ENCODE data around the gene ZNF710. TPM values are rescaled to one million over a fixed set of nuclear protein-coding genes. Genes with fewer than 3 reads are reported as not detected.

ZNF710 gene
- total and polyA plus RNA-seq, 2 of the 13 experiments (the other 11 are each of a cell fraction or from before 2014, with no cell fraction given), result 4.7 to 20.6 TPM

DNA sequence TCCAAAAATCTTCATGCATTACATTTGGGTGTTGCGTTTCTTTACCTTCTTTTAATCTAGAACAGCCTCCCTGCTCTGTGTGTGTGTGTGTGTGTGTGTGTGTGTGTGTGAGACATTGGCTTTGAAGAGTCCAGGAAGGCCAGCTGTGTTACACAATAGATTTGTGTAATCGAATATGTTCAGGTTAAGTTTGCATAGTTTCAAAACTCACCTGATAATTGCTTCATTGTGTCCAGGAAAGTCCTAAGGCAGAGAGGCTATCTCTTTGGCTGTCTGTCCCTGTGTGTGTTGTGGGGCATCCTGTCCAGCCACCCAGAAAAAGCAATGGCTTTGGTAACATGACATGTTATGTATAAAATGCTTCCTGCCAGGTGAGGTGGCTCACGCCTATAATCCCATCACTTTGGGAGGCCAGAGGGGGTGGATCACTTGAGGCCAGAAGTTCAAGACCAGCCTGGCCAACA is 37.5 kb downstream of the ZNF710 start (continued):
- TF ChIP-seq ZNF788 (CRISPR knock-in tag; IDR thresholded peaks at IDR 0.05; ENCODE audit: borderline replicate concordance) (0 out of 2 replicates have a peak, but pooled peaks have one; percentile 66), JUN (CRISPR knock-in tag; IDR thresholded peaks at IDR 0.05) (peak; percentile 80), ATF1 (CRISPR knock-in tag; IDR thresholded peaks at IDR 0.05) (0 out of 2 replicates have a peak, but pooled peaks have one; percentile 35), TCF12 (IDR thresholded peaks at IDR 0.05) (no peak), TCF12 (CRISPR knock-in tag; IDR thresholded peaks at IDR 0.05) (peak; percentile 67; the same call in 1 of the 2 replicates), FOXA1 (IDR thresholded peaks at IDR 0.05) (no peak), FOXA1 (CRISPR knock-in tag; IDR thresholded peaks at IDR 0.05) (peak; percentile 64), ZMYM3 (CRISPR knock-in tag; IDR thresholded peaks at IDR 0.05) (peak; percentile 47; the same call in 1 of the 2 replicates), ZNF616 (CRISPR knock-in tag; IDR thresholded peaks at IDR 0.05; ENCODE audit: low read depth) (no peak), KDM1A (CRISPR knock-in tag; IDR thresholded peaks at IDR 0.05) (peak; percentile 48; the same call in 1 of the 2 replicates), ZNF468 (CRISPR knock-in tag; IDR thresholded peaks at IDR 0.05) (0 out of 2 replicates have a peak, but pooled peaks have one; percentile 22), PITX1 (CRISPR knock-in tag; IDR thresholded peaks at IDR 0.05) (peak; percentile 60; the same call in 1 of the 2 replicates), ZNF510 (CRISPR knock-in tag; IDR thresholded peaks at IDR 0.05; ENCODE audit: low read depth) (0 out of 2 replicates have a peak, but pooled peaks have one; percentile 65), ZNF572 (CRISPR knock-in tag; IDR thresholded peaks at IDR 0.05) (no peak)
- TF ChIP-seq, protein P1, sequence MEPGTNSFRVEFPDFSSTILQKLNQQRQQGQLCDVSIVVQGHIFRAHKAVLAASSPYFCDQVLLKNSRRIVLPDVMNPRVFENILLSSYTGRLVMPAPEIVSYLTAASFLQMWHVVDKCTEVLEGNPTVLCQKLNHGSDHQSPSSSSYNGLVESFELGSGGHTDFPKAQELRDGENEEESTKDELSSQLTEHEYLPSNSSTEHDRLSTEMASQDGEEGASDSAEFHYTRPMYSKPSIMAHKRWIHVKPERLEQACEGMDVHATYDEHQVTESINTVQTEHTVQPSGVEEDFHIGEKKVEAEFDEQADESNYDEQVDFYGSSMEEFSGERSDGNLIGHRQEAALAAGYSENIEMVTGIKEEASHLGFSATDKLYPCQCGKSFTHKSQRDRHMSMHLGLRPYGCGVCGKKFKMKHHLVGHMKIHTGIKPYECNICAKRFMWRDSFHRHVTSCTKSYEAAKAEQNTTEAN (CRISPR knock-in tag; conservative IDR thresholded peaks at IDR 0.05), result peak; percentile 88
- TF ChIP-seq, protein P2, sequence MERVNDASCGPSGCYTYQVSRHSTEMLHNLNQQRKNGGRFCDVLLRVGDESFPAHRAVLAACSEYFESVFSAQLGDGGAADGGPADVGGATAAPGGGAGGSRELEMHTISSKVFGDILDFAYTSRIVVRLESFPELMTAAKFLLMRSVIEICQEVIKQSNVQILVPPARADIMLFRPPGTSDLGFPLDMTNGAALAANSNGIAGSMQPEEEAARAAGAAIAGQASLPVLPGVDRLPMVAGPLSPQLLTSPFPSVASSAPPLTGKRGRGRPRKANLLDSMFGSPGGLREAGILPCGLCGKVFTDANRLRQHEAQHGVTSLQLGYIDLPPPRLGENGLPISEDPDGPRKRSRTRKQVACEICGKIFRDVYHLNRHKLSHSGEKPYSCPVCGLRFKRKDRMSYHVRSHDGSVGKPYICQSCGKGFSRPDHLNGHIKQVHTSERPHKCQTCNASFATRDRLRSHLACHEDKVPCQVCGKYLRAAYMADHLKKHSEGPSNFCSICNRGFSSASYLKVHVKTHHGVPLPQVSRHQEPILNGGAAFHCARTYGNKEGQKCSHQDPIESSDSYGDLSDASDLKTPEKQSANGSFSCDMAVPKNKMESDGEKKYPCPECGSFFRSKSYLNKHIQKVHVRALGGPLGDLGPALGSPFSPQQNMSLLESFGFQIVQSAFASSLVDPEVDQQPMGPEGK (CRISPR knock-in tag; IDR thresholded peaks at IDR 0.05), result peak; percentile 56
- TF ChIP-seq, protein P3, sequence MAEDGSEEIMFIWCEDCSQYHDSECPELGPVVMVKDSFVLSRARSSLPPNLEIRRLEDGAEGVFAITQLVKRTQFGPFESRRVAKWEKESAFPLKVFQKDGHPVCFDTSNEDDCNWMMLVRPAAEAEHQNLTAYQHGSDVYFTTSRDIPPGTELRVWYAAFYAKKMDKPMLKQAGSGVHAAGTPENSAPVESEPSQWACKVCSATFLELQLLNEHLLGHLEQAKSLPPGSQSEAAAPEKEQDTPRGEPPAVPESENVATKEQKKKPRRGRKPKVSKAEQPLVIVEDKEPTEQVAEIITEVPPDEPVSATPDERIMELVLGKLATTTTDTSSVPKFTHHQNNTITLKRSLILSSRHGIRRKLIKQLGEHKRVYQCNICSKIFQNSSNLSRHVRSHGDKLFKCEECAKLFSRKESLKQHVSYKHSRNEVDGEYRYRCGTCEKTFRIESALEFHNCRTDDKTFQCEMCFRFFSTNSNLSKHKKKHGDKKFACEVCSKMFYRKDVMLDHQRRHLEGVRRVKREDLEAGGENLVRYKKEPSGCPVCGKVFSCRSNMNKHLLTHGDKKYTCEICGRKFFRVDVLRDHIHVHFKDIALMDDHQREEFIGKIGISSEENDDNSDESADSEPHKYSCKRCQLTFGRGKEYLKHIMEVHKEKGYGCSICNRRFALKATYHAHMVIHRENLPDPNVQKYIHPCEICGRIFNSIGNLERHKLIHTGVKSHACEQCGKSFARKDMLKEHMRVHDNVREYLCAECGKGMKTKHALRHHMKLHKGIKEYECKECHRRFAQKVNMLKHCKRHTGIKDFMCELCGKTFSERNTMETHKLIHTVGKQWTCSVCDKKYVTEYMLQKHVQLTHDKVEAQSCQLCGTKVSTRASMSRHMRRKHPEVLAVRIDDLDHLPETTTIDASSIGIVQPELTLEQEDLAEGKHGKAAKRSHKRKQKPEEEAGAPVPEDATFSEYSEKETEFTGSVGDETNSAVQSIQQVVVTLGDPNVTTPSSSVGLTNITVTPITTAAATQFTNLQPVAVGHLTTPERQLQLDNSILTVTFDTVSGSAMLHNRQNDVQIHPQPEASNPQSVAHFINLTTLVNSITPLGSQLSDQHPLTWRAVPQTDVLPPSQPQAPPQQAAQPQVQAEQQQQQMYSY (CRISPR knock-in tag; IDR thresholded peaks at IDR 0.05), result no peak
- TF ChIP-seq, protein P4, sequence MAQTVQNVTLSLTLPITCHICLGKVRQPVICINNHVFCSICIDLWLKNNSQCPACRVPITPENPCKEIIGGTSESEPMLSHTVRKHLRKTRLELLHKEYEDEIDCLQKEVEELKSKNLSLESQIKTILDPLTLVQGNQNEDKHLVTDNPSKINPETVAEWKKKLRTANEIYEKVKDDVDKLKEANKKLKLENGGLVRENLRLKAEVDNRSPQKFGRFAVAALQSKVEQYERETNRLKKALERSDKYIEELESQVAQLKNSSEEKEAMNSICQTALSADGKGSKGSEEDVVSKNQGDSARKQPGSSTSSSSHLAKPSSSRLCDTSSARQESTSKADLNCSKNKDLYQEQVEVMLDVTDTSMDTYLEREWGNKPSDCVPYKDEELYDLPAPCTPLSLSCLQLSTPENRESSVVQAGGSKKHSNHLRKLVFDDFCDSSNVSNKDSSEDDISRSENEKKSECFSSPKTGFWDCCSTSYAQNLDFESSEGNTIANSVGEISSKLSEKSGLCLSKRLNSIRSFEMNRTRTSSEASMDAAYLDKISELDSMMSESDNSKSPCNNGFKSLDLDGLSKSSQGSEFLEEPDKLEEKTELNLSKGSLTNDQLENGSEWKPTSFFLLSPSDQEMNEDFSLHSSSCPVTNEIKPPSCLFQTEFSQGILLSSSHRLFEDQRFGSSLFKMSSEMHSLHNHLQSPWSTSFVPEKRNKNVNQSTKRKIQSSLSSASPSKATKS (CRISPR knock-in tag; IDR thresholded peaks at IDR 0.05), result no peak

Measured in HepG2 (cell line).